HG03354 (cell line): ENCODE data around the gene PTPN3.
"Not testable (repeated sequence)": the region's sequence is repeated elsewhere in the genome, so short reads cannot be mapped to it uniquely, and the experiment has no call there.

Experiments
- ATAC-seq: cut with Tn5 transposase; IDR thresholded peaks from one replicate; pipeline ENCODE4 v1.9.1; 2021; ENCODE audit warnings: mild to moderate bottlenecking; ENCODE audit not compliant: unreplicated experiment, poor library complexity, severe bottlenecking

PTPN3 gene

GRCh38 chr9:109498195-109499092 is at the start of gene PTPN3:
PTPN3 (minus strand) TSS chr9:109498307; CDS start chr9:109463434, 34,873 bp downstream.
- no peak for ATAC-seq

GRCh38 chr9:109544954-109545353 is 46.8 kb upstream of the PTPN3 start:
- not testable (repeated sequence) for ATAC-seq

GRCh38 chr9:109542922-109543321 is 44.8 kb upstream of the PTPN3 start:
- ATAC-seq = no peak

- no peak for ATAC-seq
Measured at GRCh38 chr9:109538346-109538745, 40.2 kb upstream of the PTPN3 start.

GRCh38 chr9:109537288-109537687 is 39.2 kb upstream of the PTPN3 start:
- ATAC-seq = no peak

- no peak for ATAC-seq
Measured at GRCh38 chr9:109536859-109537258, 38.8 kb upstream of the PTPN3 start.

GRCh38 chr9:109535365-109535764 is 37.3 kb upstream of the PTPN3 start:
- no peak for ATAC-seq

- ATAC-seq = no peak
Measured at GRCh38 chr9:109534151-109534550, 36.0 kb upstream of the PTPN3 start.

GRCh38 chr9:109532652-109533051 is 34.5 kb upstream of the PTPN3 start:
- ATAC-seq = not testable (repeated sequence)

- ATAC-seq = no peak
Measured at GRCh38 chr9:109522106-109522505, 24.0 kb upstream of the PTPN3 start.

GRCh38 chr9:109520475-109521132 is 22.5 kb upstream of the PTPN3 start:
- ATAC-seq = peak; percentile 90

GRCh38 chr9:109519366-109519765 is 21.3 kb upstream of the PTPN3 start:
- no peak for ATAC-seq

GRCh38 chr9:109518621-109519335 is 20.7 kb upstream of the PTPN3 start:
- no peak for ATAC-seq

GRCh38 chr9:109517901-109518377 is 19.8 kb upstream of the PTPN3 start:
- ATAC-seq = no peak

GRCh38 chr9:109513871-109514270 is 15.8 kb upstream of the PTPN3 start:
- ATAC-seq = no peak

GRCh38 chr9:109512170-109512756 is 14.2 kb upstream of the PTPN3 start:
- ATAC-seq = peak; percentile 79

GRCh38 chr9:109510506-109510905 is 12.4 kb upstream of the PTPN3 start:
- ATAC-seq = no peak

GRCh38 chr9:109510042-109510441 is 11.9 kb upstream of the PTPN3 start:
- ATAC-seq = not testable (repeated sequence)

GRCh38 chr9:109509611-109510010 is 11.5 kb upstream of the PTPN3 start:
- no peak for ATAC-seq

- no peak for ATAC-seq
Measured at GRCh38 chr9:109507421-109507838, 9.3 kb upstream of the PTPN3 start.
